ENCODE data around the gene IL6R.
"Not testable (repeated sequence)": the region's sequence is repeated elsewhere in the genome, so short reads cannot be mapped to it uniquely, and the experiment has no call there.

Gene IL6R

DNA sequence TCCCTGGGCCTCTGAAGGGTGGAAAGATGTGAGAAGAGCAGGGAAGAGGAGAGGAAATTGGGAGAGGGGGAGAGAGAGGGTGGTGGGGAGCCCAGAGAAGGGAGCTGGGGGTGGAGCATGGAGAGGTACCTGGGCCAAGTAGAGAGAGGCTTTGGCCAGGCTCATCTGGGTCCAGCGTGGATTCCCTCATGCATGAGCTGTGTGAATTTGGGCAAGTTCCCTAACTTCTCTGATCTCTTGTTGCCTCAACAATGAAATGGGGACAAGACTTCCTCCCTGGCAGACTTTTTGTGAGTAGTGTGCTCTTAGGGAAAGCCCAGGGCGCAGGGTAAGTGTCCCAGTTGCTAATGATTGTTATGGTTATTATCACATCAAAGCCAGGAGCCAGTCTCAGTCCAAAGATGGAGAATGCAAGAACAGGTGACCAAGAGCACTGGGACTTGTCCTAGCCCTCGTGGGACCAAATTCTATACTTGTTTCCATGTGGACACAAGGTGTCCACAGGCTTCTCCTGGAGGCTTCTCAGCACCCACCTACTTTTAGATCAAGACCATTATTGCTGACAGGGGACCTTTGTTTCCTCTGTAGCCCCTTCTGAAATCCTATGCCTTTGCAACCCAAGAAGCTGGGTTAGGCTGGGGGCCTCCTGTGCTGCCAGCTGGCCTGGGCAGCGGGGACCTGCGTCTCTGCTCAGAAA is 13.9 kb downstream of the IL6R start:
- no peak overlapping the region for H3K4me3 ChIP-seq (replicated peaks; ENCODE audit: insufficient read depth, low read length)
- peak overlapping the region; percentile 59 for H3K27ac ChIP-seq (replicated peaks)
- TF ChIP-seq SPI1 (IDR thresholded peaks at IDR 0.05; ENCODE audit: borderline replicate concordance, low read depth) (no peak), POLR2AphosphoS5 (IDR thresholded peaks at IDR 0.05; ENCODE audit: low read depth) (no peak), GABPA (IDR thresholded peaks at IDR 0.05; ENCODE audit: low read depth) (no peak)
- TF ChIP-seq, protein P1, sequence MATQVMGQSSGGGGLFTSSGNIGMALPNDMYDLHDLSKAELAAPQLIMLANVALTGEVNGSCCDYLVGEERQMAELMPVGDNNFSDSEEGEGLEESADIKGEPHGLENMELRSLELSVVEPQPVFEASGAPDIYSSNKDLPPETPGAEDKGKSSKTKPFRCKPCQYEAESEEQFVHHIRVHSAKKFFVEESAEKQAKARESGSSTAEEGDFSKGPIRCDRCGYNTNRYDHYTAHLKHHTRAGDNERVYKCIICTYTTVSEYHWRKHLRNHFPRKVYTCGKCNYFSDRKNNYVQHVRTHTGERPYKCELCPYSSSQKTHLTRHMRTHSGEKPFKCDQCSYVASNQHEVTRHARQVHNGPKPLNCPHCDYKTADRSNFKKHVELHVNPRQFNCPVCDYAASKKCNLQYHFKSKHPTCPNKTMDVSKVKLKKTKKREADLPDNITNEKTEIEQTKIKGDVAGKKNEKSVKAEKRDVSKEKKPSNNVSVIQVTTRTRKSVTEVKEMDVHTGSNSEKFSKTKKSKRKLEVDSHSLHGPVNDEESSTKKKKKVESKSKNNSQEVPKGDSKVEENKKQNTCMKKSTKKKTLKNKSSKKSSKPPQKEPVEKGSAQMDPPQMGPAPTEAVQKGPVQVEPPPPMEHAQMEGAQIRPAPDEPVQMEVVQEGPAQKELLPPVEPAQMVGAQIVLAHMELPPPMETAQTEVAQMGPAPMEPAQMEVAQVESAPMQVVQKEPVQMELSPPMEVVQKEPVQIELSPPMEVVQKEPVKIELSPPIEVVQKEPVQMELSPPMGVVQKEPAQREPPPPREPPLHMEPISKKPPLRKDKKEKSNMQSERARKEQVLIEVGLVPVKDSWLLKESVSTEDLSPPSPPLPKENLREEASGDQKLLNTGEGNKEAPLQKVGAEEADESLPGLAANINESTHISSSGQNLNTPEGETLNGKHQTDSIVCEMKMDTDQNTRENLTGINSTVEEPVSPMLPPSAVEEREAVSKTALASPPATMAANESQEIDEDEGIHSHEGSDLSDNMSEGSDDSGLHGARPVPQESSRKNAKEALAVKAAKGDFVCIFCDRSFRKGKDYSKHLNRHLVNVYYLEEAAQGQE (IDR thresholded peaks at IDR 0.05; ENCODE audit: insufficient replicate concordance, low read depth): no peak
- TF ChIP-seq, protein P2, sequence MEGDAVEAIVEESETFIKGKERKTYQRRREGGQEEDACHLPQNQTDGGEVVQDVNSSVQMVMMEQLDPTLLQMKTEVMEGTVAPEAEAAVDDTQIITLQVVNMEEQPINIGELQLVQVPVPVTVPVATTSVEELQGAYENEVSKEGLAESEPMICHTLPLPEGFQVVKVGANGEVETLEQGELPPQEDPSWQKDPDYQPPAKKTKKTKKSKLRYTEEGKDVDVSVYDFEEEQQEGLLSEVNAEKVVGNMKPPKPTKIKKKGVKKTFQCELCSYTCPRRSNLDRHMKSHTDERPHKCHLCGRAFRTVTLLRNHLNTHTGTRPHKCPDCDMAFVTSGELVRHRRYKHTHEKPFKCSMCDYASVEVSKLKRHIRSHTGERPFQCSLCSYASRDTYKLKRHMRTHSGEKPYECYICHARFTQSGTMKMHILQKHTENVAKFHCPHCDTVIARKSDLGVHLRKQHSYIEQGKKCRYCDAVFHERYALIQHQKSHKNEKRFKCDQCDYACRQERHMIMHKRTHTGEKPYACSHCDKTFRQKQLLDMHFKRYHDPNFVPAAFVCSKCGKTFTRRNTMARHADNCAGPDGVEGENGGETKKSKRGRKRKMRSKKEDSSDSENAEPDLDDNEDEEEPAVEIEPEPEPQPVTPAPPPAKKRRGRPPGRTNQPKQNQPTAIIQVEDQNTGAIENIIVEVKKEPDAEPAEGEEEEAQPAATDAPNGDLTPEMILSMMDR (IDR thresholded peaks at IDR 0.05; ENCODE audit: insufficient read depth, low read length): no peak
- H3K27me3 ChIP-seq (ENCODE audit: insufficient read depth, poor library complexity, severe bottlenecking): no peaks in the 10 kb centered on the region
- DNase-seq (ENCODE audit: low read depth in 1 of 2, low spot score in 1 of 2): no peak

DNA sequence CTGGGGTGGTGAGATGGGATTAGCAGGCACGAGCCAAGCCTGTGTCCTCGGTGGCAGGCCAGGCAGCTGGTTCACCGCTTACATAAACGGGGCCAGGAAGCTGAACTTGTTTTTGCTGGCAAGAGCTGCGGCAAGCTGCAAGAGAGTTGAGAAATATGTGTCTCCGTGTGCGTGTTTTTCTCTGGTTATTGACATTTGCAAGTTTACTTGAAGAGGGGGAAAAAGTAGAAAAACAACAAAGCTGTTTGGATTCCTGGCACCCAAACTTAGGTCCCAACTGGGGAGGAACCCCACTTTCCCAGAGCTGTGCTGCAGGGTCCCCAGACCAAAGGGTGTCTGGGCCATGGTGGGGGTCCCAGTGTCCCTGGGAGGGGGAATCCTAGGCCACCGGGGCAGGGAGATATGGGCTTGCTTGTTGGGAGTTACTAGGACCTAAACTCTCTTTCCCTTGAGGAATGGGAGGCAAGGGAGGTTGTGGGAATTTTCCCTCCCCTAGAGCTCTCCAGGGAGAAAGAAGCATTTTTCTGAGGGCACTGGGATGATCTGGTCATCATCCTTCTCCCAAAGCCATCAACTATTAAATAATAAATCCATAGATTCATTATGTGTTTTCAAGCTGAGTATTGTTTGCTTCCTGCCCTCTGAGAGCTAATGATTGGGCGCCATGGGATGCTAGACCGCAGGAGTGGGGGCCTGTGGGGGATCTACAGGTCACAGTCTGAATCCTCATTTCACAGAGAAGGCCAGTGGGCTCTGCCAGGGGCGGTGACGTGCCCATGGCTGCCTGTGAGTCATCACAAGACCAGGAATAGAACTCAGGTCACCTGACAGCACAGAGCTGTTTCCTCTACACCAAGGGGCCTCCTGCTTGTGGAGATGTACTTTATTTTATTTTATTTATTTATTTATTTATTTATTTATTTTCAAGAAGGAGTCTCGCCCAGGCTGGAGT is 14.8 kb downstream of the IL6R start:
- H3K27me3 ChIP-seq (ENCODE audit: insufficient read depth, poor library complexity, severe bottlenecking): no peaks in the 10 kb centered on the region
- H3K4me3 ChIP-seq (replicated peaks; ENCODE audit: insufficient read depth, low read length): no peak overlapping the region
- H3K27ac ChIP-seq (replicated peaks): peak overlapping the region; percentile 59
- peak in 1 of 2 experiments; percentile 88 for DNase-seq (ENCODE audit: low read depth in 1 of 2, low spot score in 1 of 2)
- TF ChIP-seq POLR2AphosphoS5 (IDR thresholded peaks at IDR 0.05; ENCODE audit: low read depth): peak; percentile 70
- TF ChIP-seq, protein P2 (IDR thresholded peaks at IDR 0.05; ENCODE audit: insufficient read depth, low read length): no peak
- TF ChIP-seq SPI1 (IDR thresholded peaks at IDR 0.05; ENCODE audit: borderline replicate concordance, low read depth): no peak

DNA sequence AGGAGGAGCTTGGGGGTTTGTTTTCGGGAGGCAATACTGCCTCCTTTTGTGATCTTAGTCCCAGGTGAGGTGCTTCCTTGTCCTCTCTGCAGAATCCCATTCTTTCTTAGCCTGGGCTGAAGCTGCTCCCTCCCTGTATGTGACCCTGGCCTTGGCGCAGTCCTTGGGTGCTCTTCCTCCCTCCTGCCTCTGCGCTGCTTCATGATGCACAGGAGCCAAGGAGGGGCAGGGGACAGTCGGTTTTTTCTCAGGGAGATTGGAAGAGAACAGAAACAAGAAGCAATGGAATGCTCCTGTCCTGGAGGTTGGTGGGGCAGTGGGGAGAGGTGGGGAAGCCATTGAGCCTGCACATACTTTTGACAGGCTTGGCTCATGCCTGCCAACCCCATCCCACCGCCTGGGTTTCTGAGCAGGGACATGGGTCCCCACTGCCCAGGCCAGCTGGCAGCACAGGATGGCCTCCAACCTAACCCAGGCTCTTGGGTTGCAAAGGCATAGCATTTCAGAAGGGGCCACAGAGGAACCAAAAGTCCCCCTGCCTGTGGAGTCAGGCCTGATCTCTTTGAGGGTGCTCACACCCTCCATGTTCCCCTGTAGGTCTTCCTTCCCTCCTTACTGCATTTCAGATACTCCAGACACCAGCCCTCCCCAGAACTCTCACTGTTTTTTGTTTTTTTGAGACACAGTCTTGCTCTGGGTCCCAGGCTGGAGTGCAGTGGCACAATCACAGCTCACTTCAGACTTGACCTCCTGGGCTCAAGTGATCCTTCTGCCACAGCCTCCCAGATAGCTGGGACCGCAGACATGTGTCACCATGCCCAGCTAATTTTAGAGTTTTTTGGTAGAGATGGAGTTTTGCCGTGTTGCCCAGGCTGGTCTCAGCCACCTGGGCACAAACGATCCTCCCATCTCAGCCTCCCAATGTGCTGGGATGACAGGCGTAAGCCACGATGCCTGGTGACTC is 16.1 kb downstream of the IL6R start:
- H3K27me3 ChIP-seq (ENCODE audit: insufficient read depth, poor library complexity, severe bottlenecking): no peaks in the 10 kb centered on the region
- H3K27ac ChIP-seq (replicated peaks): no peak overlapping the region
- DNase-seq (ENCODE audit: low read depth in 1 of 2, low spot score in 1 of 2): no peak

DNA sequence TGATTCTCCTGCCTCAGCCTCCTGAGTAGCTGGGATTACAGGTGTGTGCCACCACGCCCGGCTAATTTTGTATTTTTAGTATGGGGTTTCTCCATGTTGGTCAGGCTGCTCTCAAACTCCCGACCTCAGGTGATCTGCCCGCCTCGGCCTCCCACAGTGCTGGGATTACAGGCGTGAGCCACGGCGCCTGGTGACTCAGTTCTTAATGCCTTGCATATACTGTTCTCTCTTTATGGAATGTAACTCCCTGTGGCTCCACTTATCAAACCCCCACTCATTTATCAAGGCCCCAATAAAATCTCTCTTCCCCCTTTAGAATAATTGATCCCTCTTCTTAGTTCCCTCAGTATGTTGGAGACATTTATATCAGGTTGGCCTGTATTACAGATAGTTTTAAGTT is 16.9 kb downstream of the IL6R start:
- H3K4me3 ChIP-seq (replicated peaks; ENCODE audit: insufficient read depth, low read length); H3K27me3 ChIP-seq (ENCODE audit: insufficient read depth, poor library complexity, severe bottlenecking); DNase-seq (ENCODE audit: low read depth in 1 of 2, low spot score in 1 of 2); H3K27ac ChIP-seq (replicated peaks): not testable (repeated sequence)

More for the DNA sequence above, 16.1 kb downstream of the IL6R start:
- no peak overlapping the region for H3K4me3 ChIP-seq (replicated peaks; ENCODE audit: insufficient read depth, low read length)
- TF ChIP-seq GABPA (IDR thresholded peaks at IDR 0.05; ENCODE audit: low read depth): no peak
- TF ChIP-seq, protein P1 (IDR thresholded peaks at IDR 0.05; ENCODE audit: insufficient replicate concordance, low read depth): no peak
- TF ChIP-seq SPI1 (IDR thresholded peaks at IDR 0.05; ENCODE audit: borderline replicate concordance, low read depth): no peak
- TF ChIP-seq, protein P2 (IDR thresholded peaks at IDR 0.05; ENCODE audit: insufficient read depth, low read length): no peak
- TF ChIP-seq POLR2AphosphoS5 (IDR thresholded peaks at IDR 0.05; ENCODE audit: low read depth): no peak
